GM19043 (cell line): ENCODE measurements around the gene SCN1B.
A peak's percentile ranks its signal among the peaks of the same experiment; 100 is the strongest.

ENCODE experiments used
- ATAC-seq: cut with Tn5 transposase; IDR thresholded peaks from one replicate; pipeline ENCODE4 v1.9.1; 2021; ENCODE audit warnings: low read depth; ENCODE audit not compliant: unreplicated experiment

The SCN1B gene

GRCh38 chr19:35051796-35052195 lies 21.5 kb downstream of the SCN1B start:
- ATAC-seq = no peak

- no peak for ATAC-seq
These were observed 22.4 kb downstream of the SCN1B start for GRCh38 chr19:35052599-35053190.

GRCh38 chr19:35053667-35054293 lies 23.5 kb downstream of the SCN1B start:
- no peak for ATAC-seq

DNA sequence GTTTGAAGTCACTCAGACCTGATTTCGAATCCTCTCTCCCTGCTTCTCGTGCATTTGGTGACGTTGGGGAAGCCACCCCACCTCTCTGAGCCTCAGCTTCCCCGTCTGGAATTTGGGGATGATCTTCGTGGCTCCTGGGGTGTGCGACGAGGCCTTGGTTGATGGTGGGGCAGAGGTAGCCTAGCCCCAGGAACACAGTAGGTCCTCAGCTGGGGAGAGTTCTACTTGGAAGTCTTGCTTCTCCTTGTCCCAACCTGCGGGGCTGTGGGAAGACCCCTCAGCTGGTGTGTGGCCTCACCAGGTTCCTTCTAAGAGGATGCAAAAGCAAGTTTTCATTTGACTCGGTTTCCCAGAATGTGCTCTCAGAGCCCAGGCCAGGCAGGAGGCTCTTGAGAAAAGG lies 24.4 kb downstream of the SCN1B start:
- no peak for ATAC-seq

GRCh38 chr19:35055715-35056179 lies 25.5 kb downstream of the SCN1B start:
- ATAC-seq = no peak

DNA sequence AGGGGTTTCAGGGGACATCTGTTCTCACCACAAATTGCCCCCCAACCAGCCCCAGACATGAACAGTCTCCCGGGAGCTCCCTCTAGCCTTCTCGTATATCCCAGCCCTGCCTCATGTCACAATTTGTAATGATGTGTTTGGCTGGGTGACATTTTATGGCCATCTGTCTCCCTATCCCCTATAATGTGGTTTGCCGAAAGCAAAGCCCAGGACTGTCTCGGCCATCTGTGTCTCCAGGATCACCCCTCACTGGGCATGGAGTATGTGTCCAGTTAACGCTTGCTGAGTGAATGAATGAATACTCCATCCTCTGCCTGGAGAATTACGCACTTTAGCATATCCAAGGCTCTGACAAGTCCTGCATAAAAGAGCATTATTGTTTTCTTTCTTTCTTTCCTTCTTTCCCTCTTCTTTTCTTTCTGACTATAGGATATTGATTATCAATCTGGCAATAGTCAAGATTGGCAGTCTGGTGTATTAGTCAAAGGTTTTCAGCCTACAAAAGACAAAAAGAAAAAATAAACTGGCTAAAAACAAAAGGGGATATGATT lies 26.3 kb downstream of the SCN1B start:
- ATAC-seq = no peak

- ATAC-seq = no peak
These were observed 28.1 kb downstream of the SCN1B start for GRCh38 chr19:35058370-35058769.

- ATAC-seq = no peak
These were observed 28.9 kb downstream of the SCN1B start for GRCh38 chr19:35059006-35059798.

DNA sequence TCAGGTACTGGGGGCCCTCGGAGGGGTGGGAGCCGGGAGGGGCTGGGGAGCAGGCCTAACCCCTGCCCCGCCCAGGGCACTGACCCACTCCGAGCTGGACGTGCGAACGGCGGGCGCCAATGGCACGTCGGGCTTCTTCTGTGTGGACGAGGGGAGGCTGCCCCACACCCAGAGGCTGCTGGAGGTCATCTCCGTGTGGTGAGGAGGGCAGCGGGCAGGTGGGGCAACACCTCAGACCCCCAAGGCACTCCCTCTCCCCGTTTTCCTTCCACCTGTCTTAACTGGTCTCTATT lies 29.5 kb downstream of the SCN1B start:
- no peak for ATAC-seq

DNA sequence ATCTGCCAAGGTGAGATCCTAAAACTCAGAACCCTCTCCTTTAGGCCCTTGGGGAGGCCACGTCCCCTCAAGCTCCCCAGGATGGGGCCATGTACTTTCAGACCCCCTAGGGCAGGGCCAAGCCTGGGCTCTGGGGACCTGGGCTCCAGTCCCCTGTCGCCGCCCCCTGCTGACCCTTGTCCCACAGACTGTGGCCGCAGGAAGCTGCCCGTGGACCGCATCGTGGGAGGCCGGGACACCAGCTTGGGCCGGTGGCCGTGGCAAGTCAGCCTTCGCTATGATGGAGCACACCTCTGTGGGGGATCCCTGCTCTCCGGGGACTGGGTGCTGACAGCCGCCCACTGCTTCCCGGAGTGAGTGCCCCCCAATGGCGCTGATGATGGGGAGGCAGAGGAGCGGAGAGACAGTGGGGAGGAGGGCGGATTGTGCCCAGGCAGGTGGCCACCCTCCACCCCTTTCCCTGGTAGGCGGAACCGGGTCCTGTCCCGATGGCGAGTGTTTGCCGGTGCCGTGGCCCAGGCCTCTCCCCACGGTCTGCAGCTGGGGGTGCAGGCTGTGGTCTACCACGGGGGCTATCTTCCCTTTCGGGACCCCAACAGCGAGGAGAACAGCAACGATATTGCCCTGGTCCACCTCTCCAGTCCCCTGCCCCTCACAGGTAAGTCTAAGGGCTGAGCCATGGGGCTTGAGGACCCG lies 30.0 kb downstream of the SCN1B start:
- no peak for ATAC-seq

GRCh38 chr19:35061583-35062373 lies 31.5 kb downstream of the SCN1B start:
- ATAC-seq = no peak

DNA sequence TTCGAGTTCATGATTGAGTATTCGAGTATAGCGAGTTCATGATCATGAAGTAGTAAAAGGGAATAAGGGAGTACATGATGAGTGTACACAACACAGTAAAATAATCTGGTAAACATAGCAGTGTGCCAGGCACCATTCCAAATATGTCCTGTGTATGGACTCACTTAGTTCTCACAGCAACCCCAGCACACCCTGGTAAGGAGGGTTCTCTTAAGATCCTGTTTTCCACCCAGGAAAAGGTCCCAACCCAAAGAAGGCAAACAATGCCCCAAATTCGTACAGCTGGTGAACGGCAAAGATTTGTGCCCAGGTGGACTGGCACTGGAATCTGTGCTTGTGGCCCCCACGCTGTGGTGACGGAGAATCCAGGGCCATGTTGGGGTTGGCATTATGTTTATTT lies 32.7 kb downstream of the SCN1B start:
- no peak for ATAC-seq

DNA sequence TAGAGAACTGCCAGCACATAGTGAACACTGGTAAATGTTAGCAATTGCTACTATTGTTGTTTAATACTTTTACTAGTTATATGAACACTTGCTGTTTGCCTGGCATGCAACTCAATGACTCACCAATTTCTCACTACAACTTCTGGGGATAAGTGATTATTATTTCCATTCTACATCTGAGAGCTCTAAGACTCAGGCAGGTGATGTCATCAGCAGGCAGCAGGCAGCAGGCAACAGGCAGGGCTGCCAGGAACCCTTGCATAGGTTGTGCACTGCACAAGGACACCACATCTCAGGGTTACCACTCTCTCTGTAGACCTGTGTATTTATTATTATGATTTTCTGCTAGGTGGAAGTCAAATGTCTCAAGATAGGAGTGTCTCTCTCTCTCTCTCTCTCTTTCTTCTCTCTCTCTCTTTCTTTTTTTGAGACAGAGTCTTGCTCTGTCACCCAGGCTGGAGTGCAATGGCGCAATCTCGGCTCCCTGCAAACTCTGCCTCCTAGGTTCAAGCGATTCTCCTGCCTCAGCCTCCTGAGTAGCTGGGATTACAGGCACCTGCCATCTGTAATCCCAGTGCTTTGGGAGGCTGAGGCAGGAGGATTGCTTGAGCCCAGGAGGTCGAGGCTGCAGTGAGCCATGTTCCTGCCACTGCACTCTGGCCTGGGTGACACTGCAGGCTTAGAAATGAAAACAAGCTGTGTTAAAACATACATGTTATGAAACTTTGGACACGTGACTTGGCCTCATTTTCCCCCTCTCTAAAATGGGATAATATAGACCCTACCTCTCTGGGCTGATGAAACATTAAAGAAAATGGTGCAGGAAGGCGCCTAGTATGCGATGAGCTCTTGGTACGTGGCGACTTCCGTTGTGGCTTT lies 33.9 kb downstream of the SCN1B start:
- no peak for ATAC-seq

- no peak for ATAC-seq
These were observed 35.3 kb downstream of the SCN1B start for GRCh38 chr19:35065574-35065973.

GRCh38 chr19:35066121-35066520 lies 35.9 kb downstream of the SCN1B start:
- ATAC-seq = no peak

- peak; percentile 77 for ATAC-seq
These were observed 36.7 kb downstream of the SCN1B start for GRCh38 chr19:35066691-35067563.

DNA sequence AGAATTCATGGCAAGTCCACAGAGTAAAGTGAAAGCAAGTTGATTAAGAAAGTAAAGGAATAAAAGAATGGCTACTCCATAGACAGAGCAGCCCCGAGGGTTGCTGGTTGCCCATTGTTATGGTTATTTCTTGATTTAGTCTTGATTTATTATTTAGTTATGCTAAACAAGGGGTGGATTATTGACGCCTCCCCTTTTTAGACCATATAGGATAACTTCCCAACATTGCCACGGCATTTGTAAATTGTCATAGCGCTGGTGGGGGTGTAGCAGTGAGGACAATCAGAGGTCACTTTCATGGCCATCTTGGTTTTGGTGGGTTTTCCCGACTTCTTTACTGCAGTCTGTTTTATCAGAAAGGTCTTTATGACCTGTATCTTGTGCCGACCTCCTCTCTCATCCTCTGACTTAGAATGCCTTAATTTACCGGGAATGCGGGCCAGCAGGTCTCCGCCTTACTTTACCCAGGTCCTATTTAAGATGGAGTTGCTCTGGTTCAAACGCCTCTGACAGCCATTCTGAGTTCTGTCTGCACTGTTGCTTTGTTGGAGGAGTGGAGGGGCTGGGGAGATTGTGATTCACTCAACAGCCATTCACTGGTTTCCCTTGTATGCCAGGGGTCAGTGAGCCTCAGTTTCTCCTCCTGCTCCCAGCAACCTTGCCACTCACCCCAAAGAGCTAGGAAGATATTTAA lies 38.8 kb downstream of the SCN1B start:
- ATAC-seq = no peak

GRCh38 chr19:35069696-35070095 lies 39.4 kb downstream of the SCN1B start:
- no peak for ATAC-seq
